GM21390 (cell line): Measurements from ENCODE around the gene TMEM63C.

Source experiments
- ATAC-seq: cut with Tn5 transposase; IDR thresholded peaks from one replicate; pipeline ENCODE4 v1.9.1; 2021; ENCODE audit not compliant: unreplicated experiment

The TMEM63C gene

GRCh38 chr14:77250927-77251326, 69.3 kb downstream of the TMEM63C start:
- no peak for ATAC-seq

DNA sequence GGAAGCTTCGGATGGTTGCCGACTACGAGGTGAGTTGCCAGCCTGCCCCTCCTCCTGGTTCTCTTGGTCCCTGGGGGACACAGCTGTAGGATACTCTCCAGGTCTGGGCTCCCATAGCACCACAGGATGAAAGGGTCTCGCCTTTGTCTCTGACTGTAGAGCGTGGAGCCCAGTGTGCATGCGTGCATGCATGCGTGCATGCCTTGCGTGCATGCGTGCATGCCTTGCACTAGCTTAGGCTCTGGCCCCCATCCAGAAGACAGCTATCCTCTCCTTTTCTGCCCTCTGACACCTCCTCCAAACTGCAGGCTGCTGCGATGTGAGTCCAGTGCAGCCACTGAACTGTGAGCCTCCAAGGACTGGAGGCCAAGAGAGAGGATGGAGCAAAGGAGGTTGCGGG, 70.3 kb downstream of the TMEM63C start:
- ATAC-seq: no peak

GRCh38 chr14:77253333-77254190, 72.0 kb downstream of the TMEM63C start:
- no peak for ATAC-seq

GRCh38 chr14:77256694-77257093, 75.1 kb downstream of the TMEM63C start:
- ATAC-seq: no peak

DNA sequence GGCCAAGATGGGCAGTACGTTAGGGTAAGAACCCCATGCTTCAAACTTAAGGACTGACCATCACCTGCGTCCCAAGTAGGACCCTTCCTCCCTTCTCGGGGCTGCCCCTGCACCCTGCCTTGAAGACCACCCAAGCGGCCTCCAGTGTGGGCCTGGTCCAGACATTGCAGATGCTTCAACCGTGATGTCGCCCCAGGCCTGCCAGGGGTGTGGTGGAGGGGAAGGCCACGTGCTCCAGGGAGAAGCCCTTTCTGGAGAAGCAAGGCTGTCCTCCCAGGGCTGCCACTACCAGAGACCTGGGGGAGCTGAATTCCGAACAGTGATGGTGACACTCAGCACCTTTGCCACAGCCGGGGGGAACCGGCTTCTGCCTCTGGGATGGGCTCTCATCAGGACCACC, 76.1 kb downstream of the TMEM63C start:
- no peak for ATAC-seq

DNA sequence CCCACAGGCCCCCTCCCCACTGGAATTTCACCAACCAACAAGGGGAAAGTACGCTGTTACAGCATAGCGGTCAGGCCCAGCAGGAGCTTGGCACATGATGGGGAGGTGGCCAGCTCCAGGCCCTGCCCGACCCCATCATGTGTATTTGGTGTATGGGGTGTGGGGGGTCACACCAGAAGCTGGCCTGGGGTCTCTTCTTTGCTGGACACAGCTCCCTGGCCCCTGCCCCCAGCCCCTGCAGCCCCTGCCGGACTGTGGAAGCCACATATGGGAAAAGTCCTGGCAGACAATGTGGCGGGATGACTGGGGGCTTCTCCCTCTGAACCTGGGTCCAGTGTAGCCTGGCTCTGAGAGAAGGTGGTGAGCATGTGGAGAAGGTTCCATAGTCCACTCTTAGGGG, 77.0 kb downstream of the TMEM63C start:
- ATAC-seq: no peak

DNA sequence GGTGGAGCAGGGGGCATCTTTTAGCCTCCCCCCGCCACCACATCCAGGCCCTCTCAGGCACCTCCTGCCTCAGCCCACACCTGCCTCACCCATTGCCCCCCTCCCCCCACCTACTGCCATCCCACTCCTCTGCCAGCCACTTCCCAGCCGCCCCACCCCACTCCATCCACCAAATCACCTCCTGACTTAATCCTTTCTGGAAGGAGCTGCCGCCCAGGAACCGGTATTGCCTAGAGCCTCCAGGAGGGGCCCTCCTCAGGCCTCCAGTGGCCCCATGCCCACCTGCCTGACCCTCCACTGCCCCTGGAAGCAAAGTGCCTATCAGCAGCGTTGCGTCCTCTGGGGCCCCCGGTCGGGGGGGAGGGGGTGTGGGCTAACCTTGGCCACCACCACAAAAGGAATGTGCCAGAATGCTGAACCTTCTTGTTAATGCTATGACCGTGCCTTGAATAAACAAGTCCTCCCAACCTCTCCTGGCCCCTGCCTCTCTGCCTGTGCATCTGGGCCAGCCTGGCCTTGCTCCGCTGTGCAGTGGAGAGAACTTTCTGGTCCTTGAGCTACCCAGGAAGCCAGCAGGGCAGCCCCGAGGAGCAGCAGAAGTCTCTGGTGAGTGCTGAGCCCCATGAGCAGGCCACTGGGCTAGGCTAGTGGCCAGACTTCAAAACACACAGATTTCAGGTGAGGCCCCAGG, 77.6 kb downstream of the TMEM63C start:
- ATAC-seq: no peak

- ATAC-seq: no peak
Measured at GRCh38 chr14:77260199-77260598, 78.6 kb downstream of the TMEM63C start.

DNA sequence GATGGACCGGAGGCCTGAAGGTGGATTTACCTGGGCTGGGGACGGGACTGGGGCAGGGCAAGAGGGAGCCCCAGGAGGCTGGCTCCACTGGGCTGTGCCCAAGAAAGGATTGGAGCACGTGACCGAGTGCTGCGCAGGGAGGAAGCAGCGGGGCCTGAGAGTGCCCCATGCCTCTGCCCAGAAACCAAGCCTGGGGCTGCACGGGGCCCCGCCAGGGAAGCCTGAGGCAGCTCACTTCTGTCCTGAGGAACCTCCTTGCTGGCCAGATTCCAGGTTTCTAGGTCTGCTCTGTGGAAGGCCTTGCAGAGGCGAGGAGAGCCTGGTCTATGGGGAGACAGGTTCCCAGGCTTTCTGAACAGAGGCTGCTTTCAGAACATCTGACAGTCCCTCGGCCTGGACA, 79.0 kb downstream of the TMEM63C start:
- no peak for ATAC-seq

- no peak for ATAC-seq
Measured at GRCh38 chr14:77264466-77265186, 83.0 kb downstream of the TMEM63C start.

GRCh38 chr14:77265187-77265515, 83.6 kb downstream of the TMEM63C start:
- ATAC-seq: no peak

DNA sequence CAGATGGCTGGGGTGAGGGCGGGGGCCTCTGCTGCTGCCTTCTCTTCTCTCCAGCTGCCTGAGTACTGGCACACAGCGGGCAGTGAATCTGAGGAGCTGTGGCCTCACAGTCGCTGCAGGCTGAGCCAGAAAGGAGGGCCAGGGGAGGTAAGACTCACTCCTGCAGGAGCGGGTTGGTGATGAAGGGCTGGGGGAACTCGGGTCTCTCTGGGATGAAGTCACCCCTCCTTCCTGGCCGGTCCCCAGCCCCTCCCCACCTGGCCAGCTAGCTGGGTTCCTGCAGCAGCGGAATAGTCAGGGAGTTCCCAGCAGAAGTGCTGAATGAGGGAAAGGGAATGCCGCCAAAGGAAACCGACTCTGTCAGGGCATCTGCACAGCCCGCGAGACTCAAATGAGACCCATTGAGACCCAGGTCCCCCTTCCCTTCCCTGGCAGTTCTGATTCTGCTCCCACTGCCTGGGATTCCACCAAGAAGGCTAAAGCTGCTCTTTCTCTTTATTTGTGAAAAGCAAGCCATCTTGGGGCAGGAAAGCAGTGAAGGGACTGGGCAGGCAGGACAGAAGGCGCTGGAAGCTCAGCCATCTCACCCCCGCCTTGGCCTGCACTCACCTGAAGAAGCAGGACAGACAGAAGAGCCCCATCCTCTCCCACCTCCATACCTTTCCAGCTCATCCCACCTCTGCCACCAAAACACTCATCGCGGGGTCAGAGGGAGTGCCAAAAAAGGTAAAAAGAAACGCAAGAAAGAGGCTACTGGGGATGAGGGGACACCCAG, 84.2 kb downstream of the TMEM63C start:
- ATAC-seq: no peak

DNA sequence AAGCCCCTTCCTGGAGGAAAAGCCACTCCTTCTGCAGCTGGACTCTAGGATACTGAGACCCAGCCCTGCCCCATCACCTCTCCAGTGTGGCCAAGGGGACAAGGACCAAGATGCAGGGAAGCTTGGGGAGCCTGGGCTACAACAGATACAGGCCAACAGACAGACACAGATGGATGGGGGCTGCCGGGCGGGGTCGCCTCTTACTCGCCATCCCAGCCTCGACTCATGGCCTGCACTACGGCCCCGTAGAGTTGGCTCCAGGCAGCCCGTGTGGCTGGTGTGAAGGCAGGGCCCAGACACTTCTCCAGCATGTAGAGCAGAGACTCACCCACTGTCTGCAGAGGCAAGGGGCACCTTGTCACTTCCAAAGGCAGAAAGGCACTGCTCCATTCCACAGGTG, 84.7 kb downstream of the TMEM63C start:
- ATAC-seq: no peak

- ATAC-seq: no peak
Measured at GRCh38 chr14:77267937-77268699, 86.5 kb downstream of the TMEM63C start.

- ATAC-seq: no peak
Measured at GRCh38 chr14:77268989-77269600, 87.5 kb downstream of the TMEM63C start.

GRCh38 chr14:77270361-77271112, 88.9 kb downstream of the TMEM63C start:
- ATAC-seq: no peak

DNA sequence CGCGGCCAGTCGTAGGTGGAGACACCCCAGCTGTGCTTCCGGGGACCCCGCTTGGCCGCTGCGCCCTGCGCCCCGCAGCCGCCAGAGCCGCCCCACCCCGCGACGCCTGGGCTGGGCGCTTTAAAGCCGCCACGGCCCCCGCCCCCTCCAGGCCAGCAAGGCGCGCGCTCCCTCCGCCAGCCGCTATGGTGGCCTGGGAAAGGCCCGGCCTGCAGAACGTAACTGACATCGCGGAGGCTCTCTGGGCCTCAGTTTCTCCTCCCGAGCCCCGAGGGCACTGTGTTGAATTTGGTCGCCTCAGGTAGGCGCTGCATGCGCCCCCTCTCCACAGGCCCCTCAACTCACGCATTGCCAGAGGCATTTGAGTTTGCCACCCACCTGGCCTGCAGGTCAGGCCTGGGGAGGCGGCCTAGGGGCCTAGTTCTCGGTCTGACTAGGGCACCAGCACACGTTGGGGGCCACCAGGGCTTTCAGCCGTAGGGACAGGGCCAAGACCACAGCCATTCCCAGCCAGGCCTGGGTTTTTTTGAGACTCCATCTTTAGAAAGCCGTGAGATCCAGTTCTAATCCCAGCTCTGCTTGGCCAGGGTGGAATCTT, 89.6 kb downstream of the TMEM63C start, which contains the start of gene NGB:
Gene NGB (minus strand): TSS at position 94 of the 598 bp plus-strand sequence. CDS start 269 bp downstream, outside the sequence.
- no peak for ATAC-seq

- ATAC-seq: no peak
Measured at GRCh38 chr14:77272261-77272660, 90.7 kb downstream of the TMEM63C start.

- ATAC-seq: no peak
Measured at GRCh38 chr14:77273796-77274195, 92.2 kb downstream of the TMEM63C start.
